NCI-H1048 (cell line): ENCODE results near the gene SSH2.
"Not testable (repeated sequence)": the region's sequence is repeated elsewhere in the genome, so short reads cannot be mapped to it uniquely, and the experiment has no call there.

Source experiments
- DNase-seq: peaks from one replicate; lab custom pipeline; 2025; lab: John Stamatoyannopoulos, UW

The SSH2 gene

GRCh38 chr17:29664743-29665480 lies 265.1 kb downstream of the SSH2 start:
- DNase-seq = no peak

GRCh38 chr17:29663155-29663554 lies 266.9 kb downstream of the SSH2 start:
- DNase-seq = no peak

GRCh38 chr17:29661213-29661612 lies 268.8 kb downstream of the SSH2 start:
- no peak for DNase-seq

DNA sequence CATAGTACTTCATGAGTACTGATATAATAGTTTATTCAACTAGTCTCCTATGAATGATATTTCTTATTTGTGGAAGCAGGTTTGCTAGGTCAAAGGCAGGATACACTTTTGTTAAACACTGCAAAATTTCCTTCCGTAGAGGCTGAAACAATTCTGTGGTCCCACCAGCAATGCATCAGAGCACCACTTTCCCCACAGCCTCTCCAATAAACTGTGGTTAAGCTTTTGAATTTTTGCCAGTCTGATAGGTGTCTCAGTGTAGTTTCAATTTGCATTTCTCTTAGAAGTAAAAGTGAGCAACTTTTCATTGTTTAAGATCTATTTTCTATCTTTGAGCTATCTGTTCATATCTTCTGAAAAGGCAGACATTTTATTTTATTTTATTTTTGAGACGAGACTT lies 270.9 kb downstream of the SSH2 start:
- no peak for DNase-seq

DNA sequence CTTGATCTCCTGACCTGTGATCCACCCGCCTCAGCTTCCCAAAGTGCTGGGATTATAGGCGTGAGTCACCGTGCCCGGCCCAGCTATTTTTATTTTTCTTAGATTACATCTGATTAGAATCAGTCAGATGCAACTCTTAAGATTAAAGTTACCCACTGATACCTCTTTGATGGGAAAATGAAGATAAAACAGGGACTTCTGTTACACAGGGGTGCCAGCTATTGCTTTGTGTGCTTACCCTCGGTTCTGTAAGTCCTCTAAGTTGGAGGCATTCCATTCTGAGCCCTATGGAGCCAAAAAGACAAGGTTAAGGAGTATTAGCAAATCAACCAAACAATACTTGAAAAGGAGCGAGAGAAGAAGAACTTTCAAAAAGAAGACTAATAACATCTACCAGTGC lies 274.7 kb downstream of the SSH2 start:
- no peak for DNase-seq

DNA sequence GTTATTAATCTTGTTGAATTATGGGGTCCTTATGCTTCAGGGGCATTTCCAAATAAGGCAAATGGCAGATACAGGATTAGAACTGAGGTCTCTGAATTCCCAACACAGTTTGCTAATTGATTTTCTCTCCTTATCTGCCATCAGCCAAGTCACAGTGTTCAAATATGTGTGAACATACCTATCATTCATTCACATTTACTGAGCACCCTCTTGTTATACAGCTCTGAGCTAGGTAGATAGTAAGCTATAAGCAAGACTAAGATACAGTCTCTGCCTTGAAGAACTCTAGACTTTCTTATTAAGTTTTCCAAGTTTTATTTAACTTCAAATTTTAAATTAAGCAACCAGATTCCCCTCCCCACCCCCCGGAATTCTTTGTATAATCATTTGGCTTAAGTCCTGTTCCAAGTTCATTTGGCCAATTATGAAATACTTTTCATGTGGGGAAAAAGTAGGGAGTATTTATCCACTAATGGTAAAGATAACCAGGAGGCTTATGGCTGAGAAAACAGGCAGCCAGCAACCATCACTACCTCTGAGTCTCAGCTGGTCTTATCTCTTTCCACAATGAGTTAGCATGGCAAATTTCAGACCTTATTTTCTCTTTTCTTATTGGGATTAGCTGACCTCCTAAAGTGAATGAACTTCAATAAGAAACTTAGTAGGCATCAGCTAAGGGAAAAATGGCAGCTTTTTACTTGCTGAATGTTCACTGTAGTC lies 275.9 kb downstream of the SSH2 start:
- no peak for DNase-seq

DNA sequence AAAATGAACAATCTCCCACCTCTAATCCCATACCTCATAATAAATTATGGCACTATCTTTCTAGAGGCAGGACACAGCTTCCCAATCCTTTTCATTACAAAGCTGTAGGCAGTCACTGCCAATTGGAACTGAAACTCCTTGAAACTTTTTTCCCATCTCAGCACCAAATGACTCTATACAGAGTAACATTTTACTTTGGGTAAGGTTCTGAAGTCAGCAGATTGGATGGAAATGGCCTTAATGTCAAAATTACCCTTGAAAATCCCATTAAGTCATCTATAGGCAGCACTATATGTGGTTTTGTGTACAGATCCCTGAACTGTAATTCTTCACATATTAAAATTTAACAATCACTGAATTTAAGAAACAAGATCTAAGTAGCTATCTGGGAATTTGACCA lies 277.1 kb downstream of the SSH2 start:
- no peak for DNase-seq

DNA sequence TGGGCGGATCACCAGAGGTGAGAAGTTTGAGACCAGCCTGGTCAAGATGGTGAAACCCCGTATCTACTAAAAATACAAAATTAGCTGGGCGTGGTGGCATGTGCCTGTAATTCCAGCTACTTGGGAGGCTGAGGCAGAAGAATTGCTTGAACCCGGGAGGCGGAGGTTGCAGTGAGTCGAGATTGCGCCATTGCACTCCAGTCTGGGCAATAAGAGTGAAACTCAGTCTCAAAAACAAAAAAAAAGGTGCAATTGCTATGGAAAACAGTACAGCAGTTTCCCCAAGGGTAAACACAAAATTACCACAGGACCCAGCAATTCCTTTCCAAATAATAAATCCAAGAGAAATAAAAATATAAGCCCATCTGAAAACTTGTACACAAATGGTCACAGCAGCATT lies 278.1 kb downstream of the SSH2 start:
- not testable (repeated sequence) for DNase-seq

DNA sequence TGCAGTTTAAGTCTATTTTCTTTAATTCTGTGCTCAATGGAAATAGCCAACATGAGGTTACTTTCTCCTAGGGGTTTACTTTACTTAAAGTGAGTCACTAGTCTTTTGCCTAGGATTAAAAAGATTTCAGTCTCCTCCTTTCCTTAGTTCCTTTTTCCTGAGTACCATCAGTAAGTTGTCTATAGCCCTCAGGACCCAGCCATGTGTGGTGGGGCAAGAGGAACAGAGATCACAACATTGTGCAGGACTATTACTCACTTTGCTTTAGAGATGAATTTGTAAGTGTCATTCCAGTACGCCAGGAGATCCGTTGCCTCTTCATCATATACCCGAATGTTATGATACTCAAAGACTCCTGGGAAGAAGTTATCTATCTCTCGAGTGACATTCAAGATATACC lies 279.6 kb downstream of the SSH2 start:
- DNase-seq = no peak

DNA sequence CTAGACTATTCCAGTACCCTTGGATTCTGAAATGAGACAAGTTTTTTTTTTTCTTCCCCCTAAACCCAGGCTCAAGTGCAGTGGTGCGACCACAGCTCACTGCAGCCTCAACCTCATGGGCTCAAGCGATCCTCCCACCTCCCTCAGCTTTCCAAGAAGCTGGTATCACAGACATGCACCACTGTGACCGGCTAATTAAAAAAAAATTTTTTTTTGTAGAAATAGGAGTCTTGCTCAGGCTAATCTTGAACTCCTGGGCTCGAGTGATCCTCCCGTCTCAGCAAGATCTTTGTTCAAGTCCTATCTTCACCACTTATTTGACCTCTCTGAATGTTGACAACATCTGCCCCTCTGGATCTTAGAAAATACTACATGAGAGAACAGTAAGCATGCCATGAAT lies 280.7 kb downstream of the SSH2 start:
- DNase-seq = no peak

- no peak for DNase-seq
These were observed 282.0 kb downstream of the SSH2 start for GRCh38 chr17:29648005-29648404.

- no peak for DNase-seq
These were observed 284.4 kb downstream of the SSH2 start for GRCh38 chr17:29645515-29646051.

GRCh38 chr17:29643817-29644160 lies 286.2 kb downstream of the SSH2 start:
- no peak for DNase-seq

- no peak for DNase-seq
These were observed 287.8 kb downstream of the SSH2 start for GRCh38 chr17:29642171-29642611.

GRCh38 chr17:29640981-29641642 lies 288.9 kb downstream of the SSH2 start:
- no peak for DNase-seq

- no peak for DNase-seq
These were observed 289.6 kb downstream of the SSH2 start for GRCh38 chr17:29640413-29640812.

GRCh38 chr17:29633886-29634285 lies 296.1 kb downstream of the SSH2 start:
- no peak for DNase-seq

DNA sequence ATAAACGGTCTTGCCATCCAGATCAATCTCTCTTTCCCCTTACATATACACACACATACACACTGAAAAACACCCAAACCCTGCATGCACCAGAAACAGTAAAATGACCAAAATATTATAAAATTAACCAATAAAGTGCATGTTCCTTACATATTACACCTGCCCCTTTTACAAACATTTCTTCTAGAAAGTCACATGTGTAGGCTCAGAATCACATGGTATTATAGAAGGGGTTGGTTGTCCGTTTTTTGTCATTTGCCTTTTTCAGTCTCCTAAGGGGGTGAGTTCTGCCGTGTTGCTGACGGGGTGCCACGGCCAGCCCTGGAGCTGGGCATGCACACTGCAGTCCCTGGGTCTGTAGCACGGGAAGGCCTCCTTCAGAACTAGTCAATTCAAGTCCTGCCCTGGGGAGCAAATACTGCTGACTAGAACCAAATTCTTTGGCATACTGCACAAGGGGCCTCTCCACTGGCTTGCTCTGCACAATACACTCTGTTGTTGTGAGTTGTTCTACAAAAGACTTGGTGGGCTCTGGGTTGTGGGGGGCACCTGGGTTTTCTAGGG lies 299.3 kb downstream of the SSH2 start:
- no peak for DNase-seq

GRCh38 chr17:29629839-29630238 lies 300.2 kb downstream of the SSH2 start:
- no peak for DNase-seq

DNA sequence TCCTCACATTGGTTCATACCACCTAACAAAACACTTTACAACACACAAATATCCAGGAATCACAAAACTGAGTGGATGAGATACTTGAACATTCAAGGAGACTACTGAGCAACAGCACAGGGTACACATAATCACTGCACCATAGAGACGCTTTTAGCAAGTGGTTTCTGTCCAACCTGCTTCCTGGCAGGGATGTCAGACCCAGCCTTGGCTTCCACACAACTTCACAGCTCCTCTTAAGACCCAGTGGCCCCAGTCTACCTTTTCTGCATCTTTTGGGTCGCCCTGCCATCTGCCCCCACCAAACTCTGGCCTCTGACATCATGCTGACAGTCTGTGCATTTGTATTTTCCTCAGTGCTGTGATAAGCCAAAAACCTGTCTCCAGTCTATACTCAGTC lies 301.4 kb downstream of the SSH2 start:
- DNase-seq = no peak

DNA sequence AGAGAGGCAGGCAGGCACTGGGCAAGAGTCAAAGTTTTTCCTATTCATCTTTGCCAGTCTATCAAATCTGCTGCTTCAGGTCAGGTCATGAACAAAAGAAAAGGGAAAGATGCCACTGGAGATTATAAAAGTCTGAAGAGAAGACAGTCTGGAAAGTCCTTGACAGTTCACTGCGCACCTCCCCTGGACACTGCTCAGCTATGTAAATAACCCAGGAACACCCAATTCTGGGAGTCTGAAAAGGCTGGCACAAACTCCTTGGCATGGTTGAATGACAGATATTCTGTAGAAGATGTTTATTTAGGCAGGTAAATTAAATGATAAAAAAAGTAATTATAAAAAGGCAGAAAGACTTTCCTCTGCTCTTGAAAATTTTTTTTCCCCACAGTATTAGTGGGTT lies 302.1 kb downstream of the SSH2 start:
- no peak for DNase-seq

DNA sequence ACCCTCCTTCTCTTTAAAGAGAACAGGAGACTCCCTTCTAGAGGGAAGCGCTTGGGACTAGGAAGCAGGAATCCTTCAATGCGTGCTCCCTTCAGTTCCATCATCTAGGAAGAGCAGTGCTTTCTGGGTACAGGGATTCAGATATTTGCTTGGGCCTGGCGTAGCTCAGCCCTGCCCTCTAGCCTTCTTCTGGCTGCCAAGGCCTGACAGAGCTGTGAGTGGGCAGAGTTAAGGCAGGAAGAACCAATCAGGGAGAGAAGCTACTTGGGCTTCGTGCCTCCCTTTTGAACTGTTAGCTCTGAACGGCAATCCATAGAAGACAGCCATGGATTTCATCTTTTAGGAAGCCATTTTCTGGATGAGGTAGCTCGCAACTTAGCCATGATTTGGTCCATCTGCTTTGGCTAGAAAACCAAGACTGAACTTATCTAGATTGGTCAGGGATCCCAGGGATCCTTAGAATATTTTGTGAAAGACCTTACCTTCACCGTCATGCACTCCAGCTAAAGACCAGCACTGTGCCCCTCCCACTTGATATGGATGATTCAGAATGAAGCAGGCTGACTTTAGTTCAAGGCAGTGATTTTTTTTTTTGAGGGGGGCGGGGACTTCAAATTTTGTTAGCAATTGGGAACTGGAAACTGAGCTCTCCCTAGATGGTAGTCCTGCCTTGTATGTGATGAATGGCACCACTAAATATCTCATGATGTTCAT lies 304.8 kb downstream of the SSH2 start:
- DNase-seq = no peak
